HEK293 (cell line): Measurements from ENCODE around the gene CBX5.
A peak's percentile ranks its signal among the peaks of the same experiment; 100 is the strongest.

ENCODE experiments used
- CTCF ChIA-PET: fragments of 350-600 bp; formaldehyde crosslinking; extraction: SDS; loops from one replicate; lab custom pipeline; 2021; ENCODE audit warnings: antibody characterized with exemption; lab: Yijun Ruan, JAX
- POLR2A ChIA-PET: fragments of 300-600 bp; formaldehyde crosslinking; extraction: SDS; loops from one replicate; lab custom pipeline; 2020; ENCODE audit warnings: antibody characterized with exemption, inconsistent platforms; lab: Yijun Ruan, JAX
- H3K27ac ChIP-seq: fragments of 200-500 bp; sonication (Bioruptor generic); 2 replicates; pipeline ENCODE4 v1.5.1; 2014; ENCODE audit warnings: low read depth, low read length, control low read depth, inconsistent platforms; ENCODE audit errors: extremely low read depth
- H3K36me3 ChIP-seq, 2 experiments: fragments of 200-500 bp in 1 of 2; sonication (Bioruptor generic) in 1 of 2; 1 replicate in 1 of 2; 2 replicates in 1 of 2; pipeline ENCODE4 v1.5.1; 2014 to 2017; ENCODE audit warnings: inconsistent platforms in 2 of 2, low read length in 2 of 2; ENCODE audit not compliant: control insufficient read depth in 2 of 2, insufficient read depth in 1 of 2
- H3K4me1 ChIP-seq: fragments of 200-500 bp; sonication (Bioruptor generic); 2 replicates; pipeline ENCODE4 v1.5.1; 2014; ENCODE audit warnings: mild to moderate bottlenecking, low read length, inconsistent platforms; ENCODE audit not compliant: control insufficient read depth, insufficient read depth
- H3K4me3 ChIP-seq: 2 replicates; pipeline ENCODE4 v1.5.1; 2011; ENCODE audit warnings: low read depth, mild to moderate bottlenecking, control low read depth, low read length, moderate library complexity
- H3K9me3 ChIP-seq: fragments of 200-500 bp; sonication (Bioruptor generic); 2 replicates; pipeline ENCODE4 v1.5.1; 2014; ENCODE audit warnings: low read depth, low read length, inconsistent platforms; ENCODE audit not compliant: control insufficient read depth, insufficient read depth
- HOXA7 ChIP-seq: sonication (generic); formaldehyde crosslinking; IDR thresholded peaks from 2 replicates; pipeline ENCODE4 v1.8.1; 2022; ENCODE audit warnings: missing genetic modification reagents, borderline replicate concordance
- MYNN ChIP-seq: fragments of 450-650 bp; formaldehyde crosslinking; IDR thresholded peaks from 2 replicates; pipeline ENCODE4 v1.5.1; 2016; ENCODE audit warnings: missing biosample characterization, missing genetic modification characterization, borderline replicate concordance
- PRDM10 ChIP-seq: fragments of 450-650 bp; formaldehyde crosslinking; IDR thresholded peaks from 2 replicates; pipeline ENCODE4 v1.5.1; 2016; ENCODE audit warnings: missing biosample characterization, missing genetic modification characterization
- PRDM6 ChIP-seq: fragments of 450-650 bp; formaldehyde crosslinking; IDR thresholded peaks from 2 replicates; pipeline ENCODE4 v1.5.1; 2017; ENCODE audit warnings: missing biosample characterization, missing genetic modification characterization
- REST ChIP-seq: fragments of 450-650 bp; formaldehyde crosslinking; IDR thresholded peaks from 2 replicates; pipeline ENCODE4 v1.5.1; 2016; ENCODE audit warnings: missing biosample characterization, missing genetic modification characterization
- SALL2 ChIP-seq: fragments of 450-650 bp; formaldehyde crosslinking; IDR thresholded peaks from 2 replicates; pipeline ENCODE4 v1.5.0; 2017; ENCODE audit warnings: missing biosample characterization, mild to moderate bottlenecking, missing genetic modification characterization, borderline replicate concordance
- ZBTB26 ChIP-seq: fragments of 450-650 bp; formaldehyde crosslinking; optimal IDR thresholded peaks from 2 replicates; pipeline ENCODE3; 2016; ENCODE audit warnings: missing biosample characterization, mild to moderate bottlenecking, missing genetic modification characterization
- ZBTB44 ChIP-seq: fragments of 450-650 bp; IDR thresholded peaks from 2 replicates; pipeline ENCODE4 v1.5.1; 2018; ENCODE audit warnings: missing biosample characterization, mild to moderate bottlenecking, missing genetic modification characterization
- ZNF140 ChIP-seq: fragments of 450-650 bp; formaldehyde crosslinking; IDR thresholded peaks from 2 replicates; pipeline ENCODE4 v1.5.1; 2016; ENCODE audit warnings: missing biosample characterization, missing genetic modification characterization
- ZNF157 ChIP-seq: fragments of 450-650 bp; formaldehyde crosslinking; IDR thresholded peaks from 2 replicates; pipeline ENCODE4 v1.5.1; 2016; ENCODE audit warnings: missing biosample characterization, missing genetic modification characterization
- ZNF223 ChIP-seq: fragments of 450-650 bp; formaldehyde crosslinking; IDR thresholded peaks from 2 replicates; pipeline ENCODE4 v1.5.1; 2016; ENCODE audit warnings: missing biosample characterization, missing genetic modification characterization
- ZNF335 ChIP-seq: fragments of 450-650 bp; formaldehyde crosslinking; conservative IDR thresholded peaks from 2 replicates; pipeline ENCODE4 v1.5.1; 2016; ENCODE audit warnings: missing biosample characterization, missing genetic modification characterization
- ZNF391 ChIP-seq: fragments of 450-650 bp; formaldehyde crosslinking; IDR thresholded peaks from 2 replicates; pipeline ENCODE4 v1.5.1; 2016; ENCODE audit warnings: low read depth, missing biosample characterization, missing genetic modification characterization, borderline replicate concordance
- ZNF394 ChIP-seq: fragments of 450-650 bp; formaldehyde crosslinking; IDR thresholded peaks from 2 replicates; pipeline ENCODE4 v1.5.1; 2016; ENCODE audit warnings: missing biosample characterization, missing genetic modification characterization, mild to moderate bottlenecking, moderate library complexity, borderline replicate concordance
- ZNF501 ChIP-seq: fragments of 450-650 bp; formaldehyde crosslinking; IDR thresholded peaks from 2 replicates; pipeline ENCODE4 v1.5.1; 2016; ENCODE audit warnings: missing biosample characterization, missing genetic modification characterization
- ZNF596 ChIP-seq: fragments of 450-650 bp; IDR thresholded peaks from 2 replicates; pipeline ENCODE4 v1.5.0; 2018; ENCODE audit warnings: missing biosample characterization, mild to moderate bottlenecking, missing genetic modification characterization, moderate library complexity
- ZNF692 ChIP-seq: fragments of 450-650 bp; formaldehyde crosslinking; IDR thresholded peaks from 2 replicates; pipeline ENCODE4 v1.5.1; 2016; ENCODE audit warnings: missing biosample characterization, missing genetic modification characterization

Gene CBX5

GRCh38 chr12:54261815-54262402 is 18.0 kb downstream of the CBX5 start:
- POLR2A ChIA-PET, result interaction anchor here (0.7 to 7.8 kb wide), 6 partner anchors 10 to 27 kb away, joined by 4 to 113 read pairs (median 7); partner anchors contain the start of genes CBX5 and HNRNPA1
- Histone ChIP-seq H3K4me1 (peaks cover 37% of the 10 kb centered on the region), H3K27ac (peak overlapping the region; percentile 26), H3K9me3 (no peaks in the 10 kb centered on the region)
- CTCF ChIA-PET, result interaction anchor here (0.6 to 1.9 kb wide), 3 partner anchors 10 to 99 kb away, joined by 3 to 6 read pairs (median 4); no protein-coding TSS in a partner anchor
- TF ChIP-seq ZBTB26 (tag by site-specific recombination), result peak; percentile 1
- peak; percentile 37 for TF ChIP-seq ZNF335 (tag by site-specific recombination)
- 0 out of 2 replicates have a peak, but pooled peaks have one; percentile 25 for TF ChIP-seq ZNF501
- TF ChIP-seq PRDM10 (tag by site-specific recombination), result peak; percentile 60
- TF ChIP-seq HOXA7 (CRISPR knock-in tag), result no peak
- peak; percentile 35; the same call in 1 of the 2 replicates for TF ChIP-seq ZBTB44 (tag by site-specific recombination)
- TF ChIP-seq ZNF157 (tag by site-specific recombination), result no peak
- peak; percentile 39; the same call in 1 of the 2 replicates for TF ChIP-seq PRDM6
- TF ChIP-seq, all 188 proteins: peak for 6
- Histone ChIP-seq H3K36me3 (peaks cover 2 to 9% of the 10 kb centered on the region in 2 experiments; a peak in 2 of 3 replicates), H3K4me3 (no peak overlapping the region)

- ChIA-PET CTCF (interaction anchor here (0.6 to 3.4 kb wide), 19 partner anchors 18 to 651 kb away, joined by 3 to 11 read pairs (median 4); partner anchors contain the start of gene COPZ1), POLR2A (interaction anchor here (0.6 to 7.8 kb wide), 13 partner anchors 8 to 259 kb away, joined by 3 to 113 read pairs (median 5); partner anchors contain the start of genes CBX5, COPZ1, HNRNPA1 and HOXC9)
- H3K9me3 ChIP-seq, result no peaks in the 10 kb centered on the region
- H3K36me3 ChIP-seq, result peaks cover 16 to 31% of the 10 kb centered on the region in 2 experiments; a peak in 2 of 3 replicates
- H3K27ac ChIP-seq, result peak overlapping the region; percentile 66
- peak overlapping the region; percentile 45 for H3K4me3 ChIP-seq
- peaks cover 31% of the 10 kb centered on the region for H3K4me1 ChIP-seq
- no peak for TF ChIP-seq ZNF140 (tag by site-specific recombination)
- TF ChIP-seq ZNF596 (tag by site-specific recombination), result no peak
- 0 out of 2 replicates have a peak, but pooled peaks have one; percentile 13 for TF ChIP-seq ZNF394 (tag by site-specific recombination)
- peak; percentile 73; the same call in 1 of the 2 replicates for TF ChIP-seq MYNN (tag by site-specific recombination)
- TF ChIP-seq REST, result no peak
- 0 out of 2 replicates have a peak, but pooled peaks have one; percentile 10 for TF ChIP-seq ZNF692
- TF ChIP-seq ZNF391 (tag by site-specific recombination), result no peak
- TF ChIP-seq SALL2 (tag by site-specific recombination), result no peak
- no peak for TF ChIP-seq ZNF223 (tag by site-specific recombination)
These were observed 20.5 kb downstream of the CBX5 start for GRCh38 chr12:54259194-54260011.
